ENCODE results near the gene GRM7. TPM values are rescaled to one million over a fixed set of nuclear protein-coding genes. Genes with fewer than 3 reads are reported as not detected.

Gene GRM7
- total RNA-seq, 2 experiments from 2014 or later: not detected

- Histone ChIP-seq H3K9me3 (ENCODE audit: control insufficient read depth in 1 of 2, insufficient read depth in 1 of 2, low read length in 2 of 2) (no peaks in the 10 kb centered on the region), H3K27me3 (ENCODE audit: control insufficient read depth in 1 of 2, insufficient read depth in 2 of 2, low read length in 2 of 2) (no peaks in the 10 kb centered on the region), H3K36me3 (ENCODE audit: insufficient read depth, low read length) (no peaks in the 10 kb centered on the region), H3K4me3 (ENCODE audit: low read length) (no peak overlapping the region), H3K4me1 (ENCODE audit: insufficient read depth, low read length) (no peaks in the 10 kb centered on the region), H3K27ac (ENCODE audit: low read depth in 1 of 2, low read length in 2 of 2) (no peak overlapping the region)
- H3K4me1 Mint-ChIP-seq (ENCODE audit: low read depth): no peaks in the 10 kb centered on the region
- no peak overlapping the region for H3K4me3 Mint-ChIP-seq
- no peak for TF ChIP-seq CTCF (IDR thresholded peaks at IDR 0.05)
- no peak for ATAC-seq (ENCODE audit: poor library complexity)
- no peaks in the 10 kb centered on the region for H3K36me3 Mint-ChIP-seq (ENCODE audit: low read depth)
- ChIA-PET POLR2A (no interaction called here), CTCF (no interaction called here)
- no peak for DNase-seq
- peaks cover 4% of the 10 kb centered on the region for H3K9me3 Mint-ChIP-seq
- intact Hi-C loops (cut with DNase I, micrococcal nuclease): no loop called here
- H3K27me3 Mint-ChIP-seq: no peaks in the 10 kb centered on the region
- H3K27ac Mint-ChIP-seq: no peak overlapping the region
Observed at GRCh38 chr3:7739754-7740153, 878.8 kb downstream of the GRM7 start.

- intact Hi-C loops (cut with DNase I, micrococcal nuclease): no loop called here
- H3K4me3 Mint-ChIP-seq: no peak overlapping the region
Observed at GRCh38 chr3:7740458-7740857, 879.5 kb downstream of the GRM7 start.

GRCh38 chr3:7744850-7745249 lies 883.9 kb downstream of the GRM7 start:
- H3K36me3 Mint-ChIP-seq (ENCODE audit: low read depth): no peaks in the 10 kb centered on the region
- intact Hi-C loops (cut with DNase I, micrococcal nuclease): no loop called here
- TF ChIP-seq CTCF (IDR thresholded peaks at IDR 0.05): no peak
- ChIA-PET POLR2A (no interaction called here), CTCF (no interaction called here)
- no peaks in the 10 kb centered on the region for H3K27me3 ChIP-seq (ENCODE audit: control insufficient read depth in 1 of 2, insufficient read depth in 2 of 2, low read length in 2 of 2)
- H3K9me3 Mint-ChIP-seq: peaks cover 4% of the 10 kb centered on the region
- H3K27ac Mint-ChIP-seq: no peak overlapping the region
- H3K4me3 ChIP-seq (ENCODE audit: low read length): no peak overlapping the region
- no peak overlapping the region for H3K27ac ChIP-seq (ENCODE audit: low read depth in 1 of 2, low read length in 2 of 2)
- no peaks in the 10 kb centered on the region for H3K36me3 ChIP-seq (ENCODE audit: insufficient read depth, low read length)
- DNase-seq (no peak), ATAC-seq (ENCODE audit: poor library complexity) (no peak)
- H3K4me1 Mint-ChIP-seq (ENCODE audit: low read depth): no peaks in the 10 kb centered on the region
- H3K4me1 ChIP-seq (ENCODE audit: insufficient read depth, low read length): no peaks in the 10 kb centered on the region
- H3K9me3 ChIP-seq (ENCODE audit: control insufficient read depth in 1 of 2, insufficient read depth in 1 of 2, low read length in 2 of 2): no peaks in the 10 kb centered on the region
- H3K4me3 Mint-ChIP-seq: no peak overlapping the region
- peaks cover 4% of the 10 kb centered on the region for H3K27me3 Mint-ChIP-seq

More at GRCh38 chr3:7740458-7740857, 879.5 kb downstream of the GRM7 start:
- CTCF ChIA-PET: no interaction called here
- Mint-ChIP-seq H3K4me1 (ENCODE audit: low read depth) (no peaks in the 10 kb centered on the region), H3K27me3 (peaks cover 4% of the 10 kb centered on the region), H3K27ac (no peak overlapping the region), H3K9me3 (peaks cover 4% of the 10 kb centered on the region), H3K36me3 (ENCODE audit: low read depth) (no peaks in the 10 kb centered on the region)
- no peaks in the 10 kb centered on the region for H3K9me3 ChIP-seq (ENCODE audit: control insufficient read depth in 1 of 2, insufficient read depth in 1 of 2, low read length in 2 of 2)
- no peak for TF ChIP-seq CTCF (IDR thresholded peaks at IDR 0.05)
- H3K4me3 ChIP-seq (ENCODE audit: low read length): no peak overlapping the region
- H3K27me3 ChIP-seq (ENCODE audit: control insufficient read depth in 1 of 2, insufficient read depth in 2 of 2, low read length in 2 of 2): no peaks in the 10 kb centered on the region
- no peak for DNase-seq
- H3K36me3 ChIP-seq (ENCODE audit: insufficient read depth, low read length): no peaks in the 10 kb centered on the region
- H3K4me1 ChIP-seq (ENCODE audit: insufficient read depth, low read length): no peaks in the 10 kb centered on the region
- no peak for ATAC-seq (ENCODE audit: poor library complexity)
- H3K27ac ChIP-seq (ENCODE audit: low read depth in 1 of 2, low read length in 2 of 2): no peak overlapping the region
- POLR2A ChIA-PET: no interaction called here
